ENCODE data around the gene PBX1.

GRCh38 chr1:164511001-164511705 is 47.8 kb upstream of the PBX1 start:
- TF ChIP-seq POLR2AphosphoS5 (IDR thresholded peaks at IDR 0.05; ENCODE audit: low read depth, low read length) (no peak), FOXP2 (optimal IDR thresholded peaks at IDR 0.05; ENCODE audit: borderline replicate concordance, extremely low read depth, extremely low read length, insufficient read depth) (no peak), SIN3A (IDR thresholded peaks at IDR 0.05; ENCODE audit: borderline replicate concordance, insufficient read depth, low read length) (no peak), REST (IDR thresholded peaks at IDR 0.05; ENCODE audit: insufficient read depth in 1 of 2, low read depth in 2 of 2, low read length in 2 of 2) (no peak), TAF1 (IDR thresholded peaks at IDR 0.05; ENCODE audit: borderline replicate concordance, insufficient read depth, low read length) (no peak)
